K562 (cell line): ENCODE results near the gene JRKL. TPM values are rescaled to one million over a fixed set of nuclear protein-coding genes. Genes with fewer than 3 reads are reported as not detected.
A peak's percentile ranks its signal among the peaks of the same experiment; 100 is the strongest.

Experiments
- BACH1 ChIP-seq: fragments of 200-800 bp; sonication (Bioruptor generic); IDR thresholded peaks from 2 replicates; pipeline ENCODE4 v1.6.1; 2016; ENCODE audit warnings: missing genetic modification characterization, missing compliant biosample characterization
- BRF1 ChIP-seq: IDR thresholded peaks from 3 replicates; pipeline ENCODE4 v1.6.1; 2011; ENCODE audit warnings: borderline replicate concordance, mild to moderate bottlenecking; ENCODE audit not compliant: insufficient read length; ENCODE audit errors: extremely low read depth
- CHCHD3 ChIP-seq: fragments of 250-450 bp; sonication (Bioruptor Pico); IDR thresholded peaks from 2 replicates; pipeline ENCODE4 v2.1.2; 2022; ENCODE audit warnings: mild to moderate bottlenecking
- DPF2 ChIP-seq: fragments of 450-650 bp; IDR thresholded peaks from 2 replicates; pipeline ENCODE4 v1.6.1; 2016
- GABPB2 ChIP-seq: fragments of 250-450 bp; sonication (Bioruptor Pico); conservative IDR thresholded peaks from 2 replicates; pipeline ENCODE4 v1.5.1; 2021; ENCODE audit warnings: mild to moderate bottlenecking
- HDAC2 ChIP-seq: fragments of 450-650 bp; IDR thresholded peaks from 2 replicates; pipeline ENCODE4 v1.6.1; 2016; ENCODE audit warnings: mild to moderate bottlenecking
- HDAC8 ChIP-seq: fragments of 450-650 bp; IDR thresholded peaks from 2 replicates; pipeline ENCODE4 v1.6.1; 2016; ENCODE audit warnings: mild to moderate bottlenecking, missing genetic modification characterization, moderate library complexity, missing compliant biosample characterization
- NONO ChIP-seq, 2 experiments: fragments of 200-400 bp in 1 of 2; fragments of 450-650 bp in 1 of 2; formaldehyde crosslinking in 1 of 2; IDR thresholded peaks; 2 replicates each; pipeline ENCODE4 v1.6.1; 2017; ENCODE audit warnings: low read depth in 2 of 2, mild to moderate bottlenecking in 2 of 2, moderate library complexity in 2 of 2, low read length in 1 of 2
- NR3C1 ChIP-seq: sonication (generic); formaldehyde crosslinking; IDR thresholded peaks from 2 replicates; pipeline ENCODE4 v1.8.1; 2022; ENCODE audit warnings: missing genetic modification reagents
- SMARCA5 ChIP-seq: fragments of 450-650 bp; IDR thresholded peaks from 2 replicates; pipeline ENCODE4 v1.6.1; 2016
- SNAPC5 ChIP-seq: fragments of 250-450 bp; sonication (Bioruptor Pico); IDR thresholded peaks from 2 replicates; pipeline ENCODE4 v1.8.0; 2021; ENCODE audit warnings: moderate library complexity, mild to moderate bottlenecking, inconsistent platforms
- TAF1 ChIP-seq: IDR thresholded peaks from 2 replicates; pipeline ENCODE4 v1.6.1; 2011; ENCODE audit warnings: mild to moderate bottlenecking, low read length, moderate library complexity; ENCODE audit not compliant: insufficient read depth, control insufficient read depth, severe bottlenecking; ENCODE audit errors: extremely low read depth
- ZFX ChIP-seq: sonication (generic); formaldehyde crosslinking; IDR thresholded peaks from 2 replicates; pipeline ENCODE4 v1.8.0; 2022; ENCODE audit warnings: mild to moderate bottlenecking, missing genetic modification reagents, moderate library complexity
- ZNF431 ChIP-seq: sonication (generic); formaldehyde crosslinking; IDR thresholded peaks from 2 replicates; pipeline ENCODE4 v1.8.0; 2022; ENCODE audit warnings: mild to moderate bottlenecking, missing genetic modification reagents
- ZNF778 ChIP-seq: fragments of 450-650 bp; formaldehyde crosslinking; IDR thresholded peaks from 2 replicates; pipeline ENCODE4 v1.4.0; 2020; ENCODE audit warnings: mild to moderate bottlenecking, moderate library complexity
- polyA plus RNA-seq, 8 experiments: library from polyadenylated mRNA; depleted of rRNA in 4 of 8; stranded (reverse) in 5 of 8; unstranded in 3 of 8; fragments of >200 nt; fragmentation: Nextera tagmentation in 2 of 8; fragmentation: Illumina TruSeq in 1 of 8; extraction: Ambion mirVana in 2 of 8; extraction: Trizol in 1 of 8; gene quantifications; 2 replicates each; pipeline versions ENCODE4 v1.2.1 to v1.2.3, GENCODE V29; 2011 to 2014; ENCODE audit warnings: inconsistent platforms in 1 of 8, missing spikeins in 1 of 8
- total RNA-seq, 7 experiments: library from RNA; depleted of rRNA in 6 of 7; stranded (reverse); fragments of >200 nt in 6 of 7; fragmentation: Illumina TruSeq in 2 of 7; extraction: Trizol in 2 of 7; gene quantifications; 2 replicates each; pipeline versions ENCODE4 v1.2.1 to v1.2.3, GENCODE V29; 2011 to 2021; ENCODE audit warnings: low replicate concordance in 1 of 7
- TF ChIP-seq, protein P1 (sequence below): fragments of 450-650 bp; IDR thresholded peaks from 2 replicates; pipeline ENCODE4 v1.6.1; 2017; ENCODE audit warnings: mild to moderate bottlenecking, moderate library complexity
- TF ChIP-seq, protein P2 (sequence below), 3 experiments: IDR thresholded peaks in 2 of 3; conservative IDR thresholded peaks in 1 of 3; 2 replicates each; pipeline ENCODE4 v1.5.1; 2011 to 2012; ENCODE audit warnings: low read length in 3 of 3, mild to moderate bottlenecking in 3 of 3, control low read depth in 2 of 3, improper control_type of control experiment in 1 of 3, inconsistent platforms in 1 of 3, low read depth in 1 of 3, mixed read lengths in 1 of 3, moderate library complexity in 1 of 3; ENCODE audit not compliant: insufficient read depth in 2 of 3
- TF ChIP-seq, protein P3 (sequence below): fragments of 250-450 bp; sonication (Bioruptor Pico); IDR thresholded peaks from 2 replicates; pipeline ENCODE4 v1.5.0; 2020; ENCODE audit warnings: mild to moderate bottlenecking, borderline replicate concordance
- TF ChIP-seq, protein P4 (sequence below), 2 experiments: IDR thresholded peaks; 2 replicates each; pipeline ENCODE4 v1.6.1; 2012; ENCODE audit warnings: improper control_type of control experiment in 2 of 2, low read depth in 2 of 2, low read length in 2 of 2, borderline replicate concordance in 1 of 2

Gene JRKL
- total and polyA plus RNA-seq, 9 of the 15 experiments (the other 6 are each of a cell fraction or from before 2014, with no cell fraction given): 4.5 to 14.8 (median 8.5) TPM

- TF ChIP-seq NONO (IDR thresholded peaks at IDR 0.05; ENCODE audit: low read depth in 2 of 2, low read length in 1 of 2): 0 out of 4 replicates have a peak, but pooled peaks of 1 of the 2 experiments have one; percentile 7
- TF ChIP-seq CHCHD3 (CRISPR knock-in tag): no peak
- TF ChIP-seq SNAPC5 (CRISPR knock-in tag): no peak
- TF ChIP-seq HDAC8 (tag): no peak
- TF ChIP-seq, protein P1, sequence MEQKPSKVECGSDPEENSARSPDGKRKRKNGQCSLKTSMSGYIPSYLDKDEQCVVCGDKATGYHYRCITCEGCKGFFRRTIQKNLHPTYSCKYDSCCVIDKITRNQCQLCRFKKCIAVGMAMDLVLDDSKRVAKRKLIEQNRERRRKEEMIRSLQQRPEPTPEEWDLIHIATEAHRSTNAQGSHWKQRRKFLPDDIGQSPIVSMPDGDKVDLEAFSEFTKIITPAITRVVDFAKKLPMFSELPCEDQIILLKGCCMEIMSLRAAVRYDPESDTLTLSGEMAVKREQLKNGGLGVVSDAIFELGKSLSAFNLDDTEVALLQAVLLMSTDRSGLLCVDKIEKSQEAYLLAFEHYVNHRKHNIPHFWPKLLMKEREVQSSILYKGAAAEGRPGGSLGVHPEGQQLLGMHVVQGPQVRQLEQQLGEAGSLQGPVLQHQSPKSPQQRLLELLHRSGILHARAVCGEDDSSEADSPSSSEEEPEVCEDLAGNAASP: no peak
- no peak for TF ChIP-seq GABPB2
- TF ChIP-seq ZNF431: no peak
- TF ChIP-seq SMARCA5: no peak
- TF ChIP-seq, protein P2, sequence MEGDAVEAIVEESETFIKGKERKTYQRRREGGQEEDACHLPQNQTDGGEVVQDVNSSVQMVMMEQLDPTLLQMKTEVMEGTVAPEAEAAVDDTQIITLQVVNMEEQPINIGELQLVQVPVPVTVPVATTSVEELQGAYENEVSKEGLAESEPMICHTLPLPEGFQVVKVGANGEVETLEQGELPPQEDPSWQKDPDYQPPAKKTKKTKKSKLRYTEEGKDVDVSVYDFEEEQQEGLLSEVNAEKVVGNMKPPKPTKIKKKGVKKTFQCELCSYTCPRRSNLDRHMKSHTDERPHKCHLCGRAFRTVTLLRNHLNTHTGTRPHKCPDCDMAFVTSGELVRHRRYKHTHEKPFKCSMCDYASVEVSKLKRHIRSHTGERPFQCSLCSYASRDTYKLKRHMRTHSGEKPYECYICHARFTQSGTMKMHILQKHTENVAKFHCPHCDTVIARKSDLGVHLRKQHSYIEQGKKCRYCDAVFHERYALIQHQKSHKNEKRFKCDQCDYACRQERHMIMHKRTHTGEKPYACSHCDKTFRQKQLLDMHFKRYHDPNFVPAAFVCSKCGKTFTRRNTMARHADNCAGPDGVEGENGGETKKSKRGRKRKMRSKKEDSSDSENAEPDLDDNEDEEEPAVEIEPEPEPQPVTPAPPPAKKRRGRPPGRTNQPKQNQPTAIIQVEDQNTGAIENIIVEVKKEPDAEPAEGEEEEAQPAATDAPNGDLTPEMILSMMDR (IDR thresholded peaks at IDR 0.05 in 2 of 3, conservative IDR thresholded peaks at IDR 0.05 in 1 of 3; ENCODE audit: insufficient read depth in 2 of 3, low read depth in 1 of 3, low read length in 3 of 3): peak; percentile 64 to 78 (median 67)
- no peak for TF ChIP-seq BACH1 (tag)
- TF ChIP-seq ZFX (CRISPR knock-in tag): no peak
- no peak for TF ChIP-seq TAF1
- no peak for TF ChIP-seq BRF1
- TF ChIP-seq, protein P3, sequence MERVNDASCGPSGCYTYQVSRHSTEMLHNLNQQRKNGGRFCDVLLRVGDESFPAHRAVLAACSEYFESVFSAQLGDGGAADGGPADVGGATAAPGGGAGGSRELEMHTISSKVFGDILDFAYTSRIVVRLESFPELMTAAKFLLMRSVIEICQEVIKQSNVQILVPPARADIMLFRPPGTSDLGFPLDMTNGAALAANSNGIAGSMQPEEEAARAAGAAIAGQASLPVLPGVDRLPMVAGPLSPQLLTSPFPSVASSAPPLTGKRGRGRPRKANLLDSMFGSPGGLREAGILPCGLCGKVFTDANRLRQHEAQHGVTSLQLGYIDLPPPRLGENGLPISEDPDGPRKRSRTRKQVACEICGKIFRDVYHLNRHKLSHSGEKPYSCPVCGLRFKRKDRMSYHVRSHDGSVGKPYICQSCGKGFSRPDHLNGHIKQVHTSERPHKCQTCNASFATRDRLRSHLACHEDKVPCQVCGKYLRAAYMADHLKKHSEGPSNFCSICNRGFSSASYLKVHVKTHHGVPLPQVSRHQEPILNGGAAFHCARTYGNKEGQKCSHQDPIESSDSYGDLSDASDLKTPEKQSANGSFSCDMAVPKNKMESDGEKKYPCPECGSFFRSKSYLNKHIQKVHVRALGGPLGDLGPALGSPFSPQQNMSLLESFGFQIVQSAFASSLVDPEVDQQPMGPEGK (CRISPR knock-in tag): no peak
- no peak for TF ChIP-seq HDAC2
- no peak for TF ChIP-seq NR3C1
- no peak for TF ChIP-seq ZNF778
- TF ChIP-seq, protein P4, sequence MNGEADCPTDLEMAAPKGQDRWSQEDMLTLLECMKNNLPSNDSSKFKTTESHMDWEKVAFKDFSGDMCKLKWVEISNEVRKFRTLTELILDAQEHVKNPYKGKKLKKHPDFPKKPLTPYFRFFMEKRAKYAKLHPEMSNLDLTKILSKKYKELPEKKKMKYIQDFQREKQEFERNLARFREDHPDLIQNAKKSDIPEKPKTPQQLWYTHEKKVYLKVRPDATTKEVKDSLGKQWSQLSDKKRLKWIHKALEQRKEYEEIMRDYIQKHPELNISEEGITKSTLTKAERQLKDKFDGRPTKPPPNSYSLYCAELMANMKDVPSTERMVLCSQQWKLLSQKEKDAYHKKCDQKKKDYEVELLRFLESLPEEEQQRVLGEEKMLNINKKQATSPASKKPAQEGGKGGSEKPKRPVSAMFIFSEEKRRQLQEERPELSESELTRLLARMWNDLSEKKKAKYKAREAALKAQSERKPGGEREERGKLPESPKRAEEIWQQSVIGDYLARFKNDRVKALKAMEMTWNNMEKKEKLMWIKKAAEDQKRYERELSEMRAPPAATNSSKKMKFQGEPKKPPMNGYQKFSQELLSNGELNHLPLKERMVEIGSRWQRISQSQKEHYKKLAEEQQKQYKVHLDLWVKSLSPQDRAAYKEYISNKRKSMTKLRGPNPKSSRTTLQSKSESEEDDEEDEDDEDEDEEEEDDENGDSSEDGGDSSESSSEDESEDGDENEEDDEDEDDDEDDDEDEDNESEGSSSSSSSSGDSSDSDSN (IDR thresholded peaks at IDR 0.05; ENCODE audit: borderline replicate concordance in 1 of 2, low read depth in 2 of 2, low read length in 2 of 2): no peak
- no peak for TF ChIP-seq DPF2
These were observed 4.0 kb downstream of the JRKL start (continued) for GRCh38 chr11:96393753-96394348.
